BLaER1 treated with 17β-estradiol and CSF1 and Interleukin-3, amounts not matched to agents 10 nM and 100 nM (cell line): ENCODE measurements around the gene CHRNB4.

ENCODE experiments used
- H3K27ac ChIP-seq, 11 experiments: shearing (Covaris generic); formaldehyde crosslinking; 2 replicates each; pipeline ENCODE4 v1.8.1; 2022
- H3K27me3 ChIP-seq, 11 experiments: shearing (Covaris generic); formaldehyde crosslinking; 2 replicates each; pipeline ENCODE4 v1.8.1; 2022
- H3K36me3 ChIP-seq, 11 experiments: shearing (Covaris generic); formaldehyde crosslinking; 2 replicates each; pipeline ENCODE4 v1.8.1; 2022
- H3K4me1 ChIP-seq, 10 experiments: shearing (Covaris generic); formaldehyde crosslinking; 2 replicates each; pipeline ENCODE4 v1.8.1; 2022
- H3K4me2 ChIP-seq, 11 experiments: shearing (Covaris generic); formaldehyde crosslinking; 2 replicates each; pipeline ENCODE4 v1.8.1; 2022
- H3K4me3 ChIP-seq, 10 experiments: shearing (Covaris generic); formaldehyde crosslinking; 2 replicates each; pipeline ENCODE4 v1.8.1; 2022
- H3K9ac ChIP-seq, 11 experiments: shearing (Covaris generic); formaldehyde crosslinking; 2 replicates each; pipeline ENCODE4 v1.8.1; 2022
- H3K9me3 ChIP-seq, 11 experiments: shearing (Covaris generic); formaldehyde crosslinking; replicated peaks in 1 of 11; 2 replicates each; pipeline ENCODE4 v1.8.1; 2022
- H4K20me1 ChIP-seq, 11 experiments: shearing (Covaris generic); formaldehyde crosslinking; 2 replicates each; pipeline ENCODE4 v1.8.1; 2022
- Cebpa-rat ChIP-seq, 11 experiments: shearing (Covaris generic); IDR thresholded peaks; 2 replicates each; pipeline ENCODE4 v1.8.1; 2022

The CHRNB4 gene

GRCh38 chr15:78661001-78661400, 20.0 kb upstream of the CHRNB4 start:
- Histone ChIP-seq H3K27ac (peak overlapping the region in 3 of 11 experiments; percentile 15 to 42 (median 42); a peak in 3 of 22 replicates), H3K9me3 (no peaks in the 10 kb centered on the region), H3K4me1 (peaks cover 13 to 70% (median 60%) of the 10 kb centered on the region in 10 experiments), H3K4me2 (peak overlapping the region in 8 of 11 experiments; percentile 24 to 92 (median 60); a peak in 16 of 22 replicates), H3K4me3 (no peak overlapping the region), H4K20me1 (no peaks in the 10 kb centered on the region), H3K9ac (no peak overlapping the region), H3K27me3 (no peaks in the 10 kb centered on the region), H3K36me3 (no peaks in the 10 kb centered on the region)
- no peak for TF ChIP-seq Cebpa-rat (IDR thresholded peaks at IDR 0.05)

DNA sequence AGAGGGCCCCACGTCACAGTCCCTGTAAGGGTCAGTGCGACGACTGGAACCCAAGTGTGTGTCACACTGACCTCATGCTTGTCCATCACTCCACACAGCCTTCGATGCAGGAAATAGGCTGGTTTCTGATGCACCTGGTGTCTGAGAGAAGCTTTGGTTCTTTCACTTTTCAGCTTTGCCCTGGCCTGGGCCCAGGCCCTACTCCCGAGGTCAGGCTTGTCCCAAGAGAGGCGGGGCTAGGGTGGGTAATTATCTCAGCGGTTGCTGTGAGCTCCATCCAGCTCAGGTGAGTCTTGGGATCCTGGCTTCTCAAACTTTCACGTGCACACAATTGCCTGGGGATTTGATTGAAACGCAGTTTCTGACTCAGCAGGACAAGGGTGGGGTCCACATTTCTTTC, 19.6 kb upstream of the CHRNB4 start:
- Histone ChIP-seq H3K36me3 (no peaks in the 10 kb centered on the region), H3K4me3 (no peak overlapping the region), H3K9me3 (no peaks in the 10 kb centered on the region), H3K4me1 (peaks cover 13 to 66% (median 56%) of the 10 kb centered on the region in 10 experiments), H4K20me1 (no peaks in the 10 kb centered on the region), H3K4me2 (peak overlapping the region in 8 of 11 experiments; percentile 24 to 92 (median 60); a peak in 15 of 22 replicates), H3K9ac (peak overlapping the region in 1 of 11 experiments; percentile 2; a peak in 1 of 22 replicates), H3K27ac (peak overlapping the region in 2 of 11 experiments; percentile 42; a peak in 2 of 22 replicates), H3K27me3 (no peaks in the 10 kb centered on the region)
- no peak for TF ChIP-seq Cebpa-rat (IDR thresholded peaks at IDR 0.05)

DNA sequence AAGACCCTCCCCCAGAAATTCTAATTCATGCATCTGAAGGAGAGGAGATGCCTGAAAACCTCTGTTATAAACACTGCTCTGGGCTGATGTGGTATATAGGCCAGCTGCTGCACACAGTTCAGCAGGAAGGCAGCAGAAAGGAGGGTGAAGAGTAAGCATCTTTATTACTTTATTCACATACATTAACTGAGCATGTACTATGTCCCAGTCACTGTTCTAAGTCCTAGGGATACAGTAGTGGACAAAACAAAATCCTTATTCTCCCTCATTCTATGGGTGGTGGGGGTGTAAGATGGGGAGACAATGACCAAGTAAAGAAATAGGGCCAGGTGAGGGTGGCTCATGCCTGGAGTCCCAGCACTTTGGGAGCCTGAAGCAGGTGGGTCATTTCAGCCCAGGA, 17.8 kb upstream of the CHRNB4 start:
- no peak overlapping the region for H3K9ac ChIP-seq
- no peak overlapping the region for H3K27ac ChIP-seq
- H3K4me2 ChIP-seq = no peak overlapping the region; a peak in 1 of 22 replicates
- no peaks in the 10 kb centered on the region for H3K27me3 ChIP-seq
- TF ChIP-seq Cebpa-rat (IDR thresholded peaks at IDR 0.05) = no peak
- H4K20me1 ChIP-seq = no peaks in the 10 kb centered on the region
- no peaks in the 10 kb centered on the region for H3K9me3 ChIP-seq
- H3K4me3 ChIP-seq = no peak overlapping the region
- peaks cover 7 to 57% (median 39%) of the 10 kb centered on the region in 10 experiments for H3K4me1 ChIP-seq
- no peaks in the 10 kb centered on the region for H3K36me3 ChIP-seq

DNA sequence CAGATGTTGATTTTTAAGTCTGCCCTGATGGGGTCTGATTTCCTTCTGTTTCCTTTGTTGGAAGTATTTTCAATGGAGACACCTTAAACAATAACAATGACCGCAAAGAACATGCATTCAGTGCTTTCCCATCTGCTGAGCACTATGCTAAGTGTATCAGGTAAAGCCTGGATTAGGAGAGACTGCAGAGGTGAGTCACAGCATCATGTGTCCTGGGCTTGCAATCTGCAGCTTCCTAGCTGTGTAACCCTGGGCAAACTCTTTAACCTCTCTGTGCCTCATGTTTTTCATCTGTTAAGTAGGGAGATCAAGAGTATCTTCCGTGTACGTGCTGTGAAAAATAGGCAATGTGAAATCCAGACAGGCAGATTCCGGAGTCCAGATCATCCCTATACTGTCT, 13.3 kb upstream of the CHRNB4 start:
- H3K4me1 ChIP-seq = peaks cover 0 to 12% (median 0%) of the 10 kb centered on the region in 10 experiments; a peak in 6 of 20 replicates
- H4K20me1 ChIP-seq = no peaks in the 10 kb centered on the region
- no peak overlapping the region for H3K27ac ChIP-seq
- no peaks in the 10 kb centered on the region for H3K27me3 ChIP-seq
- no peak overlapping the region for H3K4me3 ChIP-seq
- no peak overlapping the region for H3K9ac ChIP-seq
- no peaks in the 10 kb centered on the region for H3K9me3 ChIP-seq
- H3K36me3 ChIP-seq = no peaks in the 10 kb centered on the region
- no peak overlapping the region for H3K4me2 ChIP-seq
- TF ChIP-seq Cebpa-rat (IDR thresholded peaks at IDR 0.05) = no peak

DNA sequence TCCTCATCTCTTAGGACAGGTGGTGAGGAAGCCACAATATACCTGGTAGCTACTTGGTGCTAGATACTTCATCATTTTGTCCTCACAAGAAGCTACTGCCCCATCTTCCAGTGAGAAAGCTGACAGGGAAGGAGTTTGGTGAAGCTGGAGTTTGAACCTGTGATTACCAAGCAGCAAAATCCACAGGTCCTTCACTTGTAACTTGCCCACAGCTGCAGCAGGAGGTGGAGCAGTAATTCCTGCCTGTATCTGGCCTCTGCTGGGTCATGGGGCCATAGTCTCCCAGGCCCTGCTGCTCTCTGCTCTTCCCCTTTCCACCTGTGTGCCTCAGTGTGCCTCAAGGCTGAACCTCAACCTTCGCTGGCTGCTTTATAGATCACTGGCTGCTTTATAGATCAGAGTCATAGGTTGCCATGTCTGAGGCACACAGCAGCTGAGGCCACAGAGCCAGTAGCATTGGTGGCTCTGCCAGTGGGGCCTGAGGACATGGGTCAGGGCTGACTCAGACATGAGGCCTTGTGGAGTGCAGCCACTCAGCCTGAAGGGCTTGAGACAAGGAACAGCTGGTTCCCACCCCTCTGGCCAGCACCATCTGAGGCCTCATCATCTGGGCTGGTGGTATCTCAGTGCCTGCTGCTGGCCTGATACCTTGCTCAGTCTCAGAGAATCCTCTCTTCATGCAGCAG, 11.1 kb upstream of the CHRNB4 start:
- Histone ChIP-seq H3K27ac (no peak overlapping the region), H3K9ac (no peak overlapping the region), H3K36me3 (no peaks in the 10 kb centered on the region), H4K20me1 (no peaks in the 10 kb centered on the region), H3K9me3 (no peaks in the 10 kb centered on the region), H3K4me1 (peaks cover 0 to 10% (median 0%) of the 10 kb centered on the region in 10 experiments; a peak in 2 of 20 replicates), H3K27me3 (no peaks in the 10 kb centered on the region), H3K4me3 (no peak overlapping the region), H3K4me2 (no peak overlapping the region)
- no peak for TF ChIP-seq Cebpa-rat (IDR thresholded peaks at IDR 0.05)

GRCh38 chr15:78651007-78651406, 10.0 kb upstream of the CHRNB4 start:
- Histone ChIP-seq H3K27me3 (no peaks in the 10 kb centered on the region), H3K27ac (no peak overlapping the region), H3K4me1 (peaks cover 0 to 10% (median 0%) of the 10 kb centered on the region in 10 experiments; a peak in 2 of 20 replicates), H3K9ac (no peak overlapping the region), H3K9me3 (no peaks in the 10 kb centered on the region), H3K36me3 (no peaks in the 10 kb centered on the region), H3K4me2 (no peak overlapping the region), H4K20me1 (no peaks in the 10 kb centered on the region), H3K4me3 (no peak overlapping the region)
- TF ChIP-seq Cebpa-rat (IDR thresholded peaks at IDR 0.05) = no peak

DNA sequence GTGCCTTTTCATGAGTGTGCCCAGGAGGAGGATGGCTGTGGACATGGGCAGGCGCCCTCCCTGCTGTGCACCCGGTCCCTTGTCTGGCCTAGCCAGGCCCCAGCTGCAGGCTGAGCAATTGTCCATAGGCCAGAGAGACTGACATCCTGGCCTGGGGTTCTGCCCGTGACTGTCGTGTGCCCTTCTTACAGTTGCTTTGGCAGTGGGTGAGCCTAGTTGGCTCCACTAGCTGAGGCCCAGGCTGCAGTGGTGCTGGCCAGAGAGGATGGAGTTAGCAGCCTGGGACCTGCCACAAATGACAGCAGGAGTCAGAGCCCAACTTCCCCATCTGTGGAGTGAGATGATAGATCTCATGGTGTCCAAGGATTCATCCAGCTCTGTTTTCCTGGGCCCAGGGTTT, 9.0 kb upstream of the CHRNB4 start:
- Histone ChIP-seq H3K27ac (no peak overlapping the region), H3K27me3 (no peaks in the 10 kb centered on the region), H4K20me1 (no peaks in the 10 kb centered on the region), H3K9ac (no peak overlapping the region), H3K4me3 (no peak overlapping the region), H3K36me3 (no peaks in the 10 kb centered on the region), H3K4me2 (no peak overlapping the region), H3K9me3 (no peaks in the 10 kb centered on the region), H3K4me1 (peaks cover 0 to 3% (median 0%) of the 10 kb centered on the region in 10 experiments; a peak in 2 of 20 replicates)
- no peak for TF ChIP-seq Cebpa-rat (IDR thresholded peaks at IDR 0.05)

DNA sequence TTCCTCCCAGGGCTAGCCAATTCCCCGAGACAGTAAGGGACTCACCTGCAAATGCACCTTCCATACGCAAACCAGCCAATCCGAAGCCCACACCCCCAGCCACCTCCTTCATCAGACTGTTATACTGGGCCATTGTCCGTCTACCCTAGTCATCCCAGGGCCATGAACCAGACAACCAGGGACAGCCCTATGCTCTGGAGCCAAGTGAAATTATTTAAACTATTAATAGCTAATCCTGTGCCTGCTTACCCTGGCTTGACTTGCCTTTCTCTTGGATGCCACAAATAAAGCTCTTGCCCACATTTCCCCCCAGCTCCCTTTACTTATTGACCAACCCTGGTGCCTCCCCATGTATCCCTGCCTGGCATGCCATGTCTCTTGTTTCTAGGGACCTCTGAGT, 4.0 kb upstream of the CHRNB4 start:
- Histone ChIP-seq H3K36me3 (no peaks in the 10 kb centered on the region), H3K27ac (no peak overlapping the region), H4K20me1 (no peaks in the 10 kb centered on the region), H3K9me3 (no peaks in the 10 kb centered on the region), H3K27me3 (peaks cover 0 to 8% (median 0%) of the 10 kb centered on the region in 11 experiments; a peak in 3 of 22 replicates), H3K9ac (no peak overlapping the region), H3K4me2 (no peak overlapping the region), H3K4me1 (peaks cover 6 to 19% (median 17%) of the 10 kb centered on the region in 10 experiments; a peak in 19 of 20 replicates), H3K4me3 (no peak overlapping the region)
- TF ChIP-seq Cebpa-rat (IDR thresholded peaks at IDR 0.05) = no peak

GRCh38 chr15:78642331-78642730, 1.3 kb upstream of the CHRNB4 start:
- no peak for TF ChIP-seq Cebpa-rat (IDR thresholded peaks at IDR 0.05)
- no peak overlapping the region for H3K27ac ChIP-seq
- peaks cover 0 to 9% (median 0%) of the 10 kb centered on the region in 11 experiments; a peak in 2 of 22 replicates for H4K20me1 ChIP-seq
- H3K36me3 ChIP-seq = no peaks in the 10 kb centered on the region
- H3K4me1 ChIP-seq = peaks cover 6 to 20% (median 18%) of the 10 kb centered on the region in 10 experiments; a peak in 19 of 20 replicates
- no peak overlapping the region for H3K9ac ChIP-seq
- H3K9me3 ChIP-seq = no peaks in the 10 kb centered on the region
- H3K4me2 ChIP-seq = no peak overlapping the region
- no peak overlapping the region for H3K4me3 ChIP-seq
- H3K27me3 ChIP-seq = peaks cover 0 to 8% (median 0%) of the 10 kb centered on the region in 11 experiments; a peak in 3 of 22 replicates
